Tibial nerve (tissue), 4 donors: ENCODE data around the gene PPP1R3G. TPM values are rescaled to one million over a fixed set of nuclear protein-coding genes. Genes with fewer than 3 reads are reported as not detected.

Experiments
- DNase-seq, 2 donors: peaks; one replicate each; pipeline ENCODE4 v3.0.0-alpha.2; 2019; ENCODE audit warnings: low spot score in 2 of 2
- H3K27ac ChIP-seq, 4 donors: fragments of 200-600 bp; sonication (generic) in 3 of 4; one replicate each; pipeline ENCODE4 v1.5.1; 2017 to 2019; ENCODE audit warnings: mild to moderate bottlenecking in 1 of 4
- H3K27me3 ChIP-seq, 2 donors: fragments of 200-600 bp; sonication (generic) in 1 of 2; one replicate each; pipeline versions ENCODE4 v1.5.1 to v1.6.0; 2017 to 2019
- H3K36me3 ChIP-seq, 3 donors: fragments of 200-600 bp; sonication (generic); one replicate each; pipeline ENCODE4 v1.5.1; 2018 to 2019
- H3K4me1 ChIP-seq, 4 donors: fragments of 200-600 bp; sonication (generic) in 3 of 4; one replicate each; pipeline ENCODE4 v1.5.1; 2017 to 2019
- H3K4me3 ChIP-seq, 4 donors: fragments of 200-600 bp; sonication (generic) in 3 of 4; one replicate each; pipeline ENCODE4 v1.5.1; 2017 to 2019; ENCODE audit warnings: mild to moderate bottlenecking in 1 of 4, moderate library complexity in 1 of 4
- H3K9me3 ChIP-seq, 4 donors: fragments of 200-600 bp; sonication (generic) in 3 of 4; one replicate each; pipeline ENCODE4 v1.5.1; 2017 to 2019
- CTCF ChIP-seq, 5 experiments: fragments of 200-600 bp in 3 of 5; fragments of 450-650 bp in 2 of 5; sonication (generic) in 3 of 5; IDR thresholded peaks; one replicate each; pipeline ENCODE4 v1.5.1; 2016 to 2019; ENCODE audit warnings: antibody characterized with exemption in 5 of 5, mild to moderate bottlenecking in 3 of 5, moderate library complexity in 2 of 5
- EP300 ChIP-seq, 2 donors: sonication (generic); formaldehyde crosslinking; IDR thresholded peaks; one replicate each; pipeline ENCODE4 v1.6.1; 2017; ENCODE audit warnings: antibody characterized with exemption in 2 of 2, mild to moderate bottlenecking in 1 of 2
- POLR2A ChIP-seq, 2 donors: fragments of 450-650 bp; IDR thresholded peaks; one replicate each; pipeline ENCODE4 v1.6.1; 2017; ENCODE audit warnings: antibody characterized with exemption in 2 of 2, mild to moderate bottlenecking in 2 of 2, moderate library complexity in 2 of 2
- WGBS, 2 donors: methylation state at CpG; one replicate each; pipeline ENCODE4 v1.1.5; 2018; 5-methylcytosine and 5-hydroxymethylcytosine counted together
- total RNA-seq, 4 donors: library from RNA; depleted of rRNA; stranded (reverse); fragments of >200 nt; gene quantifications; one replicate each; pipeline ENCODE4 v1.1.0, GENCODE V29; 2016

Gene PPP1R3G
- total RNA-seq, 4 donors from 2014 or later = 1.3 to 5.1 (median 2.1) TPM

- Histone ChIP-seq H3K36me3 (no peaks in the 10 kb centered on the region), H3K27me3 (no peaks in the 10 kb centered on the region), H3K9me3 (no peaks in the 10 kb centered on the region), H3K4me1 (no peaks in the 10 kb centered on the region), H3K4me3 (no peak overlapping the region), H3K27ac (no peak overlapping the region)
- DNase-seq = no peak
- WGBS, 2 donors = 66 to 67% methylated on average over 3 of the region's 3 CpGs
- TF ChIP-seq POLR2A (IDR thresholded peaks at IDR 0.05) = no peak
- no peak for TF ChIP-seq CTCF (IDR thresholded peaks at IDR 0.05)
- no peak for TF ChIP-seq EP300 (IDR thresholded peaks at IDR 0.05)
Observed at GRCh38 chr6:5061152-5061551, 24.0 kb upstream of the PPP1R3G start.

- Histone ChIP-seq H3K9me3 (peaks cover 0 to 6% (median 0%) of the 10 kb centered on the region in 4 donors), H3K27ac (no peak overlapping the region), H3K4me3 (no peak overlapping the region), H3K36me3 (no peaks in the 10 kb centered on the region), H3K27me3 (no peaks in the 10 kb centered on the region), H3K4me1 (no peaks in the 10 kb centered on the region)
- no peak for DNase-seq
- 78 to 83% methylated on average over 6 to 8 of the region's 8 CpGs for WGBS, 2 donors
- TF ChIP-seq CTCF (IDR thresholded peaks at IDR 0.05) (no peak), EP300 (IDR thresholded peaks at IDR 0.05) (no peak), POLR2A (IDR thresholded peaks at IDR 0.05) (no peak)
Observed at GRCh38 chr6:5063617-5064016, 21.5 kb upstream of the PPP1R3G start.

GRCh38 chr6:5066456-5067093, 18.6 kb upstream of the PPP1R3G start:
- 91 to 96% methylated on average over 24 of the region's 24 CpGs for WGBS, 2 donors
- no peak overlapping the region for H3K27ac ChIP-seq
- no peaks in the 10 kb centered on the region for H3K27me3 ChIP-seq
- no peaks in the 10 kb centered on the region for H3K36me3 ChIP-seq
- H3K9me3 ChIP-seq = peaks cover 0 to 6% (median 0%) of the 10 kb centered on the region in 4 donors
- no peak for DNase-seq
- no peaks in the 10 kb centered on the region for H3K4me1 ChIP-seq
- no peak for TF ChIP-seq POLR2A (IDR thresholded peaks at IDR 0.05)
- TF ChIP-seq CTCF (IDR thresholded peaks at IDR 0.05) = no peak
- no peak for TF ChIP-seq EP300 (IDR thresholded peaks at IDR 0.05)
- H3K4me3 ChIP-seq = no peak overlapping the region

- H3K36me3 ChIP-seq = no peaks in the 10 kb centered on the region
- 91 to 94% methylated on average over 3 of the region's 3 CpGs for WGBS, 2 donors
Observed at GRCh38 chr6:5067305-5067704, 17.8 kb upstream of the PPP1R3G start.

More at GRCh38 chr6:5067305-5067704, 17.8 kb upstream of the PPP1R3G start:
- Histone ChIP-seq H3K9me3 (peaks cover 0 to 6% (median 0%) of the 10 kb centered on the region in 4 donors), H3K4me3 (no peak overlapping the region), H3K4me1 (no peaks in the 10 kb centered on the region), H3K27me3 (no peaks in the 10 kb centered on the region), H3K27ac (no peak overlapping the region)
- DNase-seq = no peak
- TF ChIP-seq POLR2A (IDR thresholded peaks at IDR 0.05) (no peak), EP300 (IDR thresholded peaks at IDR 0.05) (no peak), CTCF (IDR thresholded peaks at IDR 0.05) (no peak)
